ENCODE measurements around the gene LINC00237.

GRCh38 chr20:21154692-21155091, 48.5 kb upstream of the LINC00237 start:
- TF ChIP-seq CTCF (IDR thresholded peaks at IDR 0.05; ENCODE audit: low read depth, low read length, poor library complexity, severe bottlenecking) (no peak), EZH2phosphoT487 (IDR thresholded peaks at IDR 0.05; ENCODE audit: borderline replicate concordance, low read length) (no peak)
